ENCODE results near the gene TUBA1C. TPM values are rescaled to one million over a fixed set of nuclear protein-coding genes. Genes with fewer than 3 reads are reported as not detected.
"Not testable (repeated sequence)": the region's sequence is repeated elsewhere in the genome, so short reads cannot be mapped to it uniquely, and the experiment has no call there.

The TUBA1C gene
- total RNA-seq, 2 experiments from 2014 or later, result 308 to 324 TPM

DNA sequence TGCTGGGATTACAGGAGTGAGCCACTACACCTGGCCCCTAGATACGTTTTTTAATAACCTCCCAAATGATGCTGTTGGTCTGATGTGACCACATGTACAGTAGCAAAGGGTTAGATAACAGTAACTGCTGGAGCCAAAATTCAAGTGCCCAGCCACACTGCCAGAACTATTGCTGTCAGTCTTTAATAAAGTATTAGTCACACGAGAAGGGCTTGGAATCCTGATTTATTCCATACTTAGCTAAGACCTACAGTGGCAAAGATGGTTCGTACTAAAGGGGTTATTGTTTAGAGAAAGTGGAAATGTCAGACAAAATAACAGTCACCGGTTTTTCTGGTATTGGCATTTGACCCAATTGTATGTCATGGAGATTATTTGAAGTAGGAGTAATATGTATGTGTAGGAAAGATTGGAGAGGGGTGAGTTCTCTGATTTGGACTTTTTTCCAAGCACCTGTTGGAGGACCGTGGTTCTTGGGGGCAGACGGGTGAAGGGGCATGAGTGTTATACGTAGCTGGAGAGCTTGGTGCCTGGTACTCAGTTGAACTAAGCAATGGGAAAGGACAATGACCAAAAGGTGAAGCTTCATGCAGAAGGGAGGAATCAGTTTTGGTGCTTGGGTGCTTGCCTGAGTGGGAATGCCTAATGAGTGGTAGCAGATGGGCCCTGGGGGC lies 9.7 kb downstream of the TUBA1C start:
- peaks cover 36% of the 10 kb centered on the region for H3K36me3 Mint-ChIP-seq (ENCODE audit: low read depth)
- ATAC-seq (no peak), DNase-seq (no peak)
- no peak overlapping the region for H3K4me3 Mint-ChIP-seq
- H3K4me1 Mint-ChIP-seq (ENCODE audit: low read depth), result peaks cover 8% of the 10 kb centered on the region
- no peaks in the 10 kb centered on the region for H3K9me3 Mint-ChIP-seq (ENCODE audit: insufficient read depth)
- ChIA-PET CTCF (interaction anchor here (0.6 to 1.2 kb wide), 3 partner anchors 14 to 175 kb away, joined by 3 read pairs; no protein-coding TSS in a partner anchor), POLR2A (interaction anchor here (1.2 to 1.7 kb wide), 2 partner anchors 8 to 9 kb away, joined by 3 to 4 read pairs; no protein-coding TSS in a partner anchor)
- H3K27ac Mint-ChIP-seq, result no peak overlapping the region
- H3K27me3 Mint-ChIP-seq (ENCODE audit: low read depth), result no peaks in the 10 kb centered on the region

- Mint-ChIP-seq H3K9me3 (ENCODE audit: insufficient read depth) (no peaks in the 10 kb centered on the region), H3K27ac (no peak overlapping the region), H3K4me3 (no peak overlapping the region), H3K27me3 (ENCODE audit: low read depth) (peaks cover 3% of the 10 kb centered on the region), H3K4me1 (ENCODE audit: low read depth) (no peaks in the 10 kb centered on the region), H3K36me3 (ENCODE audit: low read depth) (peaks cover 24% of the 10 kb centered on the region)
- no peak for ATAC-seq
- ChIA-PET CTCF (interaction anchor here (0.6 to 1.5 kb wide), 7 partner anchors 8 to 212 kb away, joined by 3 to 4 read pairs (median 3); partner anchors contain the start of gene PRPH), POLR2A (interaction anchor here (0.6 kb wide), 1 partner anchor 112 kb away, joined by 3 read pairs; no protein-coding TSS in a partner anchor)
- DNase-seq, result no peak
Measured at GRCh38 chr12:49276304-49277290, 11.7 kb downstream of the TUBA1C start.

- ATAC-seq, result no peak
- Mint-ChIP-seq H3K27ac (no peak overlapping the region), H3K9me3 (ENCODE audit: insufficient read depth) (no peaks in the 10 kb centered on the region), H3K27me3 (ENCODE audit: low read depth) (peaks cover 5% of the 10 kb centered on the region), H3K4me3 (no peak overlapping the region), H3K36me3 (ENCODE audit: low read depth) (peaks cover 21% of the 10 kb centered on the region), H3K4me1 (ENCODE audit: low read depth) (no peaks in the 10 kb centered on the region)
- DNase-seq, result no peak
- ChIA-PET CTCF (interaction anchor here (0.6 to 1.5 kb wide), 6 partner anchors 9 to 145 kb away, joined by 3 to 4 read pairs (median 3); partner anchors contain the start of gene PRPH), POLR2A (interaction anchor here (0.9 to 1.1 kb wide), 2 partner anchors 12 to 13 kb away, joined by 3 to 4 read pairs; partner anchors contain the start of gene TUBA1C)
Measured at GRCh38 chr12:49277466-49277865, 12.6 kb downstream of the TUBA1C start.

- DNase-seq (no peak), ATAC-seq (no peak)
- Mint-ChIP-seq H3K36me3 (ENCODE audit: low read depth) (peaks cover 1% of the 10 kb centered on the region), H3K4me3 (no peak overlapping the region), H3K27me3 (ENCODE audit: low read depth) (peaks cover 6% of the 10 kb centered on the region), H3K27ac (no peak overlapping the region), H3K4me1 (ENCODE audit: low read depth) (no peaks in the 10 kb centered on the region), H3K9me3 (ENCODE audit: insufficient read depth) (no peaks in the 10 kb centered on the region)
- ChIA-PET CTCF (interaction anchor here (0.8 to 2.0 kb wide), 5 partner anchors 9 to 77 kb away, joined by 3 to 6 read pairs (median 4); no protein-coding TSS in a partner anchor), POLR2A (no interaction called here)
Measured at GRCh38 chr12:49279706-49280159, 14.9 kb downstream of the TUBA1C start.

- H3K27me3 Mint-ChIP-seq (ENCODE audit: low read depth); H3K9me3 Mint-ChIP-seq (ENCODE audit: insufficient read depth); ATAC-seq; H3K27ac Mint-ChIP-seq; H3K4me3 Mint-ChIP-seq; DNase-seq; H3K36me3 Mint-ChIP-seq (ENCODE audit: low read depth); POLR2A ChIA-PET; H3K4me1 Mint-ChIP-seq (ENCODE audit: low read depth): not testable (repeated sequence)
- CTCF ChIA-PET, result interaction anchor here (2.0 kb wide), 1 partner anchor 17 kb away, joined by 6 read pairs; no protein-coding TSS in a partner anchor
Measured at GRCh38 chr12:49280545-49280944, 15.7 kb downstream of the TUBA1C start.

GRCh38 chr12:49282302-49282701 lies 17.4 kb downstream of the TUBA1C start:
- ATAC-seq (no peak), DNase-seq (no peak)
- Mint-ChIP-seq H3K4me3 (no peak overlapping the region), H3K9me3 (ENCODE audit: insufficient read depth) (no peaks in the 10 kb centered on the region), H3K27ac (no peak overlapping the region), H3K27me3 (ENCODE audit: low read depth) (peaks cover 16% of the 10 kb centered on the region), H3K4me1 (ENCODE audit: low read depth) (no peaks in the 10 kb centered on the region), H3K36me3 (ENCODE audit: low read depth) (no peaks in the 10 kb centered on the region)
- POLR2A ChIA-PET, result interaction anchor here (1.0 kb wide), 1 partner anchor 141 kb away, joined by 3 read pairs; no protein-coding TSS in a partner anchor
- CTCF ChIA-PET, result interaction anchor here (1.4 to 1.5 kb wide), 2 partner anchors 13 to 65 kb away, joined by 3 to 4 read pairs; partner anchors contain the start of gene PRPH

DNA sequence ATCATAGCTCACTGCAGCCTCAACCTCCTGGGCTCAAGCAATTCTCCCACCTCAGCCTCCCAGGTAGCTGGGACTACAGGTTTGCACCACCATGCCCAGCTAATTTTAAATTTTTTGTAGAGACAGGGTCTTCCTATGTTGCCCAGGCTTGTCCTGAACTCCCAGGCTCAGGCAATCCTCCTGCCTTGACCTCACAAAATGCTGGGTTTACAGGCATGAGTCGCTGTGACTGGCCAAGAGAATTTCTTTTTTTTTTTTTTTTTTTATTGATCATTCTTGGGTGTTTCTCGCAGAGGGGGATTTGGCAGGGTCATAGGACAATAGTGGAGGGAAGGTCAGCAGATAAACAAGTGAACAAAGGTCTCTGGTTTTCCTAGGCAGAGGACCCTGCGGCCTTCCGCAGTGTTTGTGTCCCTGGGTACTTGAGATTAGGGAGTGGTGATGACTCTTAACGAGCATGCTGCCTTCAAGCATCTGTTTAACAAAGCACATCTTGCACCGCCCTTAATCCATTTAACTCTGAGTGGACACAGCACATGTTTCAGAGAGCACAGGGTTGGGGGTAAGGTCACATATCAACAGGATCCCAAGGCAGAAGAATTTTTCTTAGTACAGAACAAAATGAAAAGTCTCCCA lies 18.0 kb downstream of the TUBA1C start:
- H3K36me3 Mint-ChIP-seq (ENCODE audit: low read depth); H3K4me1 Mint-ChIP-seq (ENCODE audit: low read depth); ATAC-seq; H3K4me3 Mint-ChIP-seq; H3K9me3 Mint-ChIP-seq (ENCODE audit: insufficient read depth); H3K27ac Mint-ChIP-seq; DNase-seq: not testable (repeated sequence)
- CTCF ChIA-PET, result interaction anchor here (1.5 kb wide), 1 partner anchor 65 kb away, joined by 4 read pairs; no protein-coding TSS in a partner anchor
- POLR2A ChIA-PET, result interaction anchor here (1.0 kb wide), 1 partner anchor 142 kb away, joined by 3 read pairs; no protein-coding TSS in a partner anchor
- peaks cover 17% of the 10 kb centered on the region for H3K27me3 Mint-ChIP-seq (ENCODE audit: low read depth)

DNA sequence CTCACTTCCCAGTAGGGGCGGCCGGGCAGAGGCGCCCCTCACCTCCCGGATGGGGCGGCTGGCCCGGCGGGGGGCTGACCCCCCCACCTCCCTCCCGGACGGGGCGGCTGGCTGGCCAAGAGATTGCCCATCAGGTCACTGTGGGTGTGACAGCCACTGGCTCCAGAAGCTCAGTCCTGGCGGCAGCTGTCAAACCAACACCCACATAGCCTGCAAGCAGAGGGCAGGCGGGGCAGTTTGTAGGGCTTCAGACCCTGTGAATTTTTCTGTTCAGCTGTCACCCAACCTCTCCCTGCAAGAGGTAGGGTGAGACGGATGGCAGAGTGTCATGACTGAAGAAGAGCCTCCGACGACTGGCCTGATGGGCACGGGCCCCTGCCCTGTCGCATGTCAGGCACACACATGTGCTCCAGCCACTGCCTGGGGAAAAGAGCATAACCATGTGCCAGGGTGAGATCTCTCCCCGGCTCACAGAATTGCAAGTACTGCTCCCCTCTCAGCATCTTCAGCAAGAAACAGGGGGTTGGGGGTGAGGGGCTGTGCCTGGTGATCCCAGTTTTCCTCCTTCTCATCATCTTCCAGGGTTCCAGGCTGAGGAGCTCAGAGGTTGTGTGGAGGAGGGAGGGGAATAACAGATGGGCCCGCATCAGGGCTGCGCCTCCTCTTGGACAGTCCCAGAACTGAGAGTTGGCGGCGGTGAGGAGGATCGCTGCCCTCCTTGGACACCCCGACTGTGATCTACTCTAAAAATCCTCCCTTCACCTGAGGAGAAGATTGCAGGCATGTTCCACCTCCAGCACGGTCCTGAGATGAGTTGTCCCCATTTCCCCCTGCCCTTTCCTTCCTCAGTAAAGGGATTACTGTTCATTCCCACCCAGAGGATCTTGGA lies 18.9 kb downstream of the TUBA1C start:
- H3K27me3 Mint-ChIP-seq (ENCODE audit: low read depth), result peaks cover 21% of the 10 kb centered on the region
- H3K9me3 Mint-ChIP-seq (ENCODE audit: insufficient read depth), result no peaks in the 10 kb centered on the region
- ATAC-seq (no peak), DNase-seq (no peak)
- no peak overlapping the region for H3K4me3 Mint-ChIP-seq
- H3K36me3 Mint-ChIP-seq (ENCODE audit: low read depth), result no peaks in the 10 kb centered on the region
- ChIA-PET POLR2A (interaction anchor here (0.9 kb wide), 1 partner anchor 153 kb away, joined by 4 read pairs; no protein-coding TSS in a partner anchor), CTCF (interaction anchor here (1.3 to 7.9 kb wide), 5 partner anchors 12 to 75 kb away, joined by 4 to 111 read pairs (median 8); partner anchors contain the start of genes DNAJC22 and PRPH)
- no peak overlapping the region for H3K27ac Mint-ChIP-seq
- peaks cover 5% of the 10 kb centered on the region for H3K4me1 Mint-ChIP-seq (ENCODE audit: low read depth)

DNA sequence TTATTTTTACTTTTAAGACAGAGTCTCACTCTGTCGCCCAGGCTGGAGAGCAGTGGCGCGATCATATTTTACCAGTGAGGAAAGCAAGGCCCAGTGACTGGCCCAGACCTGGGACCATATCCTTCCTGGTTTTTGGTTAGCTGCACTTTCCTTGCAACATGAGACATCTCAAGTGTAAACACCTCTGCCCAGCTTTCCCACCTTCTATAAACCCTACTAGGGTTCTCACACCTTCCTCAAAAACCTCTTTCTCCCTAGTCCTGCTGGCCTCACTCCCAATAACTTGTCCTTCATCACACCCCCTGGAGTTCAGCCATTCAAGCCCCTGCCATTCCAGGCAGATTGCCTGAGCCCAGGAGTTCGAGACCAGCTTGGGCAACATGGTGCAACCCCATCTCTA lies 19.8 kb downstream of the TUBA1C start:
- ChIA-PET POLR2A (no interaction called here), CTCF (interaction anchor here (1.3 to 7.9 kb wide), 5 partner anchors 11 to 74 kb away, joined by 4 to 111 read pairs (median 8); partner anchors contain the start of genes DNAJC22 and PRPH)
- Mint-ChIP-seq H3K27me3 (ENCODE audit: low read depth) (peaks cover 21% of the 10 kb centered on the region), H3K27ac (no peak overlapping the region), H3K9me3 (ENCODE audit: insufficient read depth) (no peaks in the 10 kb centered on the region), H3K36me3 (ENCODE audit: low read depth) (no peaks in the 10 kb centered on the region), H3K4me1 (ENCODE audit: low read depth) (peaks cover 5% of the 10 kb centered on the region), H3K4me3 (no peak overlapping the region)
- ATAC-seq, result no peak
- no peak for DNase-seq

DNA sequence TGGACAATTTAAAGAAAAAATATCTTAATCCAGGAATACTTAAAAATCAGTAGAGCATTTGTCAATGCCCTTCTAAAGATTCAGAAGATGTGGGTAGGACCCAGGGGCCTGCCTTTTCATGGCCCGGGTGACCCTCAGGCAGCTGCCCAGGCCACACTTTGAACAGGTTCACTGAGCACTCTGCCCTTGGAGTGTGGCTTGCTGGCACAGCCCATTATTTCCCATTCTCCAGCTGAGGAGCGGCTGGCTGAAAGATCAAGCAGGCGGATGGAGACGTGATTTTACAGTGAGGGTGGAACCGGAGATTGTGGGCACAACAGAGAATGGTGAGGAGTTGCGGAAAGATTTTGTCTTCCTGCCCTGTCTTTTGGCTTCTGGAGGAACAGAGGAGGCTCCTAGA lies 23.0 kb downstream of the TUBA1C start:
- CTCF ChIA-PET, result interaction anchor here (0.9 to 7.9 kb wide), 16 partner anchors 9 to 218 kb away, joined by 3 to 111 read pairs (median 4); partner anchors contain the start of genes C1QL4, DNAJC22 and RHEBL1
- no peak for ATAC-seq
- Mint-ChIP-seq H3K36me3 (ENCODE audit: low read depth) (no peaks in the 10 kb centered on the region), H3K9me3 (ENCODE audit: insufficient read depth) (no peaks in the 10 kb centered on the region), H3K27me3 (ENCODE audit: low read depth) (peaks cover 18% of the 10 kb centered on the region), H3K4me3 (no peak overlapping the region), H3K4me1 (ENCODE audit: low read depth) (peaks cover 5% of the 10 kb centered on the region), H3K27ac (no peak overlapping the region)
- POLR2A ChIA-PET, result no interaction called here
- no peak for DNase-seq
